B cell (primary cell): Measurements from ENCODE around the gene MINAR1.

Experiments
- EZH2 ChIP-seq: IDR thresholded peaks from 2 replicates; pipeline ENCODE4 v1.6.1; 2012; ENCODE audit warnings: borderline replicate concordance, low read depth, mild to moderate bottlenecking, moderate library complexity, low read length; ENCODE audit not compliant: insufficient read depth, poor library complexity, severe bottlenecking
- TF ChIP-seq, protein P1 (sequence below): fragments of 200-600 bp; IDR thresholded peaks from one replicate; pipeline ENCODE4 v1.8.0; 2022; ENCODE audit warnings: antibody characterized with exemption, mild to moderate bottlenecking

DNA sequence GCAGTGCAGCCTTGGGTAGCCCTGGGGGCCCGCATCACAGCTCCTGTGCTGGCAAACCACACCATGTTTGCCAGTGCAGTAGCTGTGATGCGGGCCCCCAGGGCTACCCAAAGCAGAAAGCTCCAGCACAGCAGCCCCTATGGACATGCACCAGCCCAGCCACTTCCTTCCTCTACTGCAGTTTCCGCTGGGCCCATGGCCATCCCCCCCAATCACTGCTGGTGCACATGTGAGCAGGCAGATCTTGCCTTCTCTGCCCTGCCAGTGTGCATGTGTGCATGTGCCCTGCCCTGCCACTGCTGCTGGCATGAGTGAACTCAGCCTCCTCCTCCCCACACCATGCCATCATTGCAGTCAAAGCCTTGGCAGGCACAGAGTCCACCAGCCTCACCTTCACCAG, 20.1 kb upstream of the MINAR1 start:
- TF ChIP-seq, protein P1, sequence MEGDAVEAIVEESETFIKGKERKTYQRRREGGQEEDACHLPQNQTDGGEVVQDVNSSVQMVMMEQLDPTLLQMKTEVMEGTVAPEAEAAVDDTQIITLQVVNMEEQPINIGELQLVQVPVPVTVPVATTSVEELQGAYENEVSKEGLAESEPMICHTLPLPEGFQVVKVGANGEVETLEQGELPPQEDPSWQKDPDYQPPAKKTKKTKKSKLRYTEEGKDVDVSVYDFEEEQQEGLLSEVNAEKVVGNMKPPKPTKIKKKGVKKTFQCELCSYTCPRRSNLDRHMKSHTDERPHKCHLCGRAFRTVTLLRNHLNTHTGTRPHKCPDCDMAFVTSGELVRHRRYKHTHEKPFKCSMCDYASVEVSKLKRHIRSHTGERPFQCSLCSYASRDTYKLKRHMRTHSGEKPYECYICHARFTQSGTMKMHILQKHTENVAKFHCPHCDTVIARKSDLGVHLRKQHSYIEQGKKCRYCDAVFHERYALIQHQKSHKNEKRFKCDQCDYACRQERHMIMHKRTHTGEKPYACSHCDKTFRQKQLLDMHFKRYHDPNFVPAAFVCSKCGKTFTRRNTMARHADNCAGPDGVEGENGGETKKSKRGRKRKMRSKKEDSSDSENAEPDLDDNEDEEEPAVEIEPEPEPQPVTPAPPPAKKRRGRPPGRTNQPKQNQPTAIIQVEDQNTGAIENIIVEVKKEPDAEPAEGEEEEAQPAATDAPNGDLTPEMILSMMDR = no peak
- no peak for TF ChIP-seq EZH2
